C4-2B (cell line): Measurements from ENCODE around the gene OPCML.

Experiments
- CTCF ChIP-seq: fragments of 450-650 bp; conservative IDR thresholded peaks from 2 replicates; pipeline ENCODE4 v1.5.1; 2017; ENCODE audit warnings: mild to moderate bottlenecking
- ZFX ChIP-seq: fragments of 450-650 bp; IDR thresholded peaks from 2 replicates; pipeline ENCODE4 v1.6.1; 2017

- TF ChIP-seq CTCF (no peak), ZFX (no peak)
These were observed 315.5 kb downstream of the OPCML start for GRCh38 chr11:133216813-133217212.
